Endothelial cell of umbilical vein (primary cell): ENCODE measurements around the gene ATP6V1A.

Source experiments
- GATA2 ChIP-seq: IDR thresholded peaks from 2 replicates; pipeline ENCODE4 v1.7.0; 2011; ENCODE audit warnings: low read depth, mild to moderate bottlenecking, moderate library complexity, mixed read lengths, low read length; ENCODE audit not compliant: insufficient read length, insufficient read depth
- MYC ChIP-seq: IDR thresholded peaks from one replicate; pipeline ENCODE4 v1.6.1; 2011; ENCODE audit warnings: mild to moderate bottlenecking, low read depth, low read length
- POLR2A ChIP-seq: IDR thresholded peaks from 2 replicates; pipeline ENCODE4 v1.6.1; 2012; ENCODE audit warnings: low read depth, mild to moderate bottlenecking, control low read depth, low read length
- POLR2AphosphoS5 ChIP-seq: IDR thresholded peaks from 2 replicates; pipeline ENCODE4 v1.6.1; 2012; ENCODE audit warnings: low read depth, mild to moderate bottlenecking, control low read depth, low read length, moderate library complexity; ENCODE audit not compliant: insufficient read depth
- TF ChIP-seq, protein P1 (sequence below), 2 donors: IDR thresholded peaks; 1 replicate in 1 of 2; 2 replicates in 1 of 2; pipeline ENCODE4 v1.5.1; 2011; ENCODE audit warnings: low read length in 2 of 2, mild to moderate bottlenecking in 2 of 2, moderate library complexity in 2 of 2, control low read depth in 1 of 2, inconsistent platforms in 1 of 2, low read depth in 1 of 2; ENCODE audit not compliant: insufficient read depth in 1 of 2; ENCODE audit errors: extremely low read depth in 1 of 2
- TF ChIP-seq, protein P2 (sequence below): IDR thresholded peaks from 2 replicates; pipeline ENCODE4 v1.6.1; 2011; ENCODE audit not compliant: insufficient read depth, insufficient read length

DNA sequence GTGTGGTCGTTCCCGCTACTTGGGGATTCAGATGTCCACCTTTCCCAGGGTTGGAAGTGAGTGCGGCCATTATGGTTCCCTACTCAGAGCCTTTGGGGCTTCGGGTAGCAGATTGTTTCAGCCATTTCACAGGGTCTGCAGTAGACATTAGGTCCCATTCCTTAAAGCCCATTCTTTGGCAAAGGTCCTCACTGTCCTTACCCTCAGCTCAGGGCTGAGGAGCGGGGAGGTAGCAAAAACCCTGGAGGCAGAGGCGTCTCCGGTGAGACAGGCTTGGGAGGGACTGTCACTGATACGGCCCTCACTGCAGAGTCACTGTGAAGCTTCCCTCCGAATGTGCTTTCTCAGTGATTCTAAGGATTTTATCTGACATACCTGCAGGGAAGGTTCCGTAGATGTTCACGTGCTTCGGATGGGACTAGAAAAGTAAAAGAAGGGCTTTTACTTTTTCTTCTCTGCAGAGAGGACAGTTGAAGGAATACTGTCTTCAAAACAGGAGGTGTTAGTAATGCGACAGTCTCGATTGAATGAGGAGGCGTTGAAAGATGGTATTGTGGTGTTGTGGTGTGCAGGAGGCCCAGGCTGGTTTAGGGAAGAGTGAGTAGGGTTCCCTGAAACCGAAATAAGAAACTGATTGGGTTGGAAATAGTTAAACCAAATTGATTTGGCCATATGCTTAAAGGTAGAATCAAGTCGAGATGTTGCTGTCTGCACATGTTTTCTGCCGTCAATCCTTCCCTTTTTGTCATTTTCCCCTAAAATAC lies 630 bp downstream of the ATP6V1A start:
- TF ChIP-seq, protein P1, sequence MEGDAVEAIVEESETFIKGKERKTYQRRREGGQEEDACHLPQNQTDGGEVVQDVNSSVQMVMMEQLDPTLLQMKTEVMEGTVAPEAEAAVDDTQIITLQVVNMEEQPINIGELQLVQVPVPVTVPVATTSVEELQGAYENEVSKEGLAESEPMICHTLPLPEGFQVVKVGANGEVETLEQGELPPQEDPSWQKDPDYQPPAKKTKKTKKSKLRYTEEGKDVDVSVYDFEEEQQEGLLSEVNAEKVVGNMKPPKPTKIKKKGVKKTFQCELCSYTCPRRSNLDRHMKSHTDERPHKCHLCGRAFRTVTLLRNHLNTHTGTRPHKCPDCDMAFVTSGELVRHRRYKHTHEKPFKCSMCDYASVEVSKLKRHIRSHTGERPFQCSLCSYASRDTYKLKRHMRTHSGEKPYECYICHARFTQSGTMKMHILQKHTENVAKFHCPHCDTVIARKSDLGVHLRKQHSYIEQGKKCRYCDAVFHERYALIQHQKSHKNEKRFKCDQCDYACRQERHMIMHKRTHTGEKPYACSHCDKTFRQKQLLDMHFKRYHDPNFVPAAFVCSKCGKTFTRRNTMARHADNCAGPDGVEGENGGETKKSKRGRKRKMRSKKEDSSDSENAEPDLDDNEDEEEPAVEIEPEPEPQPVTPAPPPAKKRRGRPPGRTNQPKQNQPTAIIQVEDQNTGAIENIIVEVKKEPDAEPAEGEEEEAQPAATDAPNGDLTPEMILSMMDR (IDR thresholded peaks at IDR 0.05; ENCODE audit: extremely low read depth in 1 of 2, insufficient read depth in 1 of 2, low read depth in 1 of 2, low read length in 2 of 2), result no peak
- TF ChIP-seq POLR2A, result no peak
- TF ChIP-seq POLR2AphosphoS5, result no peak
- TF ChIP-seq GATA2, result no peak
- TF ChIP-seq, protein P2, sequence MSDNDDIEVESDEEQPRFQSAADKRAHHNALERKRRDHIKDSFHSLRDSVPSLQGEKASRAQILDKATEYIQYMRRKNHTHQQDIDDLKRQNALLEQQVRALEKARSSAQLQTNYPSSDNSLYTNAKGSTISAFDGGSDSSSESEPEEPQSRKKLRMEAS, result no peak
- no peak for TF ChIP-seq MYC
